DMS114 treated with DMSO at 0.1 percent for 48 hours (cell line): ENCODE measurements around the gene ABHD17A.

Experiments used
- DNase-seq: peaks from one replicate; lab custom pipeline; 2025; ENCODE audit not compliant: unreplicated experiment; lab: John Stamatoyannopoulos, UW

Gene ABHD17A

GRCh38 chr19:1885398-1886119 is at the start of gene ABHD17A:
ABHD17A (minus strand) TSS chr19:1885496; CDS start chr19:1881566, 3,930 bp downstream.
- DNase-seq, result peak; percentile 66

DNA sequence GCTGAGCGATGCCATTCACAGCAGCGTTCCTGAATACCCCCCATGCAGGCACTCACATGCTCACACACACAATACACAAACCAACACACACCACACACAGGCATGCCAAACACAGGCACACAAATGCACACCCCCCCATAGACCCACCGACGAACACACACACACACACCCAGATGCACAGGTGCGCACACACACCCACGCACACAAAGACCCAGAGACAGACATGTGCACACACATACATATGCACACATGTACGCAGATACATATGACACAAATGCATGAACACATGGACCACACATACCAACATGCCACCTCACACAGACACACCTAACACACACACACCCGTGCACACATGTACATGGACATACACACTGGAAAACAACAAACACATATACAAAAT is 48.6 kb upstream of the ABHD17A start:
- DNase-seq, result no peak

GRCh38 chr19:1933244-1933643 is 47.9 kb upstream of the ABHD17A start:
- no peak for DNase-seq

GRCh38 chr19:1932395-1932794 is 47.1 kb upstream of the ABHD17A start:
- DNase-seq, result no peak

DNA sequence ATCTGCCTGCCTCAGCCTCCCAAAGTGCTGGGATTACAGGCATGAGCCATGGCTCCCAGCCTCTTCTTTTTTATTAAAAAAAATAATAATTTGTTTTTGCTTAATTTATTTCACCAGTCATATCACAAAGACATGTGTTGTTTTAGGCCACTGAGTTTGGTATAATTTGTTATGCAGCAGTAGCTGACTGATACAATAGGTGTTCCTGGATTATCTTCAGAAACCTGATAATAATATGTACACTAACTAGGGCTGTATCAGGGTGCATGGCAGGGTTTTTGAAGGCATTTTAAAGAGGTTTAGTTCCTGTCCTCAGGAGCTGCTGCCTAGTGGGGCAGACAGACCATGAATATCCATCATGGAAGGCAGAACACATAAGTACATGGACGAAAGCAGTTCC is 46.1 kb upstream of the ABHD17A start:
- no peak for DNase-seq

GRCh38 chr19:1929021-1929742 is 43.9 kb upstream of the ABHD17A start:
- DNase-seq, result peak; percentile 12

GRCh38 chr19:1925544-1925943 is 40.2 kb upstream of the ABHD17A start:
- DNase-seq, result no peak

GRCh38 chr19:1924320-1924961 is 39.1 kb upstream of the ABHD17A start:
- DNase-seq, result no peak

GRCh38 chr19:1923319-1923718 is 38.0 kb upstream of the ABHD17A start:
- no peak for DNase-seq

GRCh38 chr19:1922803-1923202 is 37.5 kb upstream of the ABHD17A start:
- no peak for DNase-seq

DNA sequence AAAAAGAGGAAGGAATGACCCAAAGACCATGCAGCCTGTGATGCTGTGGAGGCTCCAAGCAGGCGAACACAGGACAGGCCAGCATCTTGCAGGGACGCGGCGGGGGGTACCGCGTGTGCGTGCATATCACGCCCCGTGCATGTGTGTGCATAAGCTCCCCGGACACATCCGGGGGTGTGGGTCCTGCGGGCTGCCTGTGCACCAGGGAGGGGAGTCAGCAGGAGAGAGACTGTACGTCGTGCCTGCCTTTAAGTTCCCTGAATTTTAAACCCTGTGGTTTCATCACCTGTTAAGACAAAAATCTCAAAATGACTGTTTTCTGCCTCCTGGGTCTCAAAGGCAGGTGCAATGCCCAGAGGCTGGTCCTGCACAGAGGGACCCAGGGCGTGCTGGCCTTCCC is 36.5 kb upstream of the ABHD17A start:
- DNase-seq, result no peak

DNA sequence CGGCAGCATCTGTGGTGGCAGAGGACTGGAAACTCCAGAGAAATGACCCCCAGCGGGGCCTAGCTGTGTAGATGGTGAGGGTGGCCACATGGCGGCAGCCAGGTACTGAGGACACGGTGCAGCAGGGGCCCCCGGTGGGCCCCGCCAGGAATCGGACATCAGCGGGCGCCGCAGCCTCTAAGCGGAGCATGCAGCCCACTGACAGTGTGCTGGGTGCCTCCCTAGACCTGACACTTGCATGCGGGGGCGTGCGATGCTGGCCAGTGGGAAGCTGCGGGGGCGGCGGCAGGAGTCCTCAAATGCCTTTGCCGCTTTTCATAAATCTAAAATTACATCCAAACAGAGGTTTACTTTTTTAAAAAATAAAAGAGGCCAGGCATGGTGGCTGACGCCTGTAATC is 36.0 kb upstream of the ABHD17A start:
- DNase-seq, result no peak

- DNase-seq, result no peak
Measured at GRCh38 chr19:1920644-1921043, 35.3 kb upstream of the ABHD17A start.

- DNase-seq, result no peak
Measured at GRCh38 chr19:1918975-1919374, 33.7 kb upstream of the ABHD17A start.

GRCh38 chr19:1917926-1918325 is 32.6 kb upstream of the ABHD17A start:
- no peak for DNase-seq

- no peak for DNase-seq
Measured at GRCh38 chr19:1917146-1917545, 31.9 kb upstream of the ABHD17A start.

DNA sequence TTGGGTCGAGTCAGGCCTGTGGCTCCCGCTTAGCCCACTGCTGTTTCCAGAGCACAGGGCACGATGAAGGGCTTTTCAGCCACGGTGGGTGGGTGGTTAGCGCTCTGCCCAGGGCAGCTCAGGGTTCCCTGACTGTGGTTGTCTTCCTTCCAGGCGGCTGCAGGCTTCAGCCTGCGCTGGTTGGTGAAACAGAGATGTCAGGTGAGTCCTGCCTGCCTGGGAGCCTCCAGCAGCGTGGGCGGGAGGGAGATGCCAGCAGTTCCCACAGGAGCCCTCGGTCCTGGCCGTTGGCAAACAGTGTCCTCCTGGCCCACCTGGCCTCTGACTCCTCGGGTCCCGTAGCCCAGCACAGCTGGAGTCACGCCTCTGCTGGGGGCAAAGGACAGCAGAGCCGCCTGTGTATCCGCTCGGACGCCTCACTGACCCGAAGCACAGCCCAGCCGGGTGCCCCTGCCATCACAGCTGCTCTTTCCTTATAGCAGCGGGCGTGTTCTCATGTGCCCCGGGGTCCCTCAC is 29.6 kb upstream of the ABHD17A start:
- DNase-seq, result no peak

DNA sequence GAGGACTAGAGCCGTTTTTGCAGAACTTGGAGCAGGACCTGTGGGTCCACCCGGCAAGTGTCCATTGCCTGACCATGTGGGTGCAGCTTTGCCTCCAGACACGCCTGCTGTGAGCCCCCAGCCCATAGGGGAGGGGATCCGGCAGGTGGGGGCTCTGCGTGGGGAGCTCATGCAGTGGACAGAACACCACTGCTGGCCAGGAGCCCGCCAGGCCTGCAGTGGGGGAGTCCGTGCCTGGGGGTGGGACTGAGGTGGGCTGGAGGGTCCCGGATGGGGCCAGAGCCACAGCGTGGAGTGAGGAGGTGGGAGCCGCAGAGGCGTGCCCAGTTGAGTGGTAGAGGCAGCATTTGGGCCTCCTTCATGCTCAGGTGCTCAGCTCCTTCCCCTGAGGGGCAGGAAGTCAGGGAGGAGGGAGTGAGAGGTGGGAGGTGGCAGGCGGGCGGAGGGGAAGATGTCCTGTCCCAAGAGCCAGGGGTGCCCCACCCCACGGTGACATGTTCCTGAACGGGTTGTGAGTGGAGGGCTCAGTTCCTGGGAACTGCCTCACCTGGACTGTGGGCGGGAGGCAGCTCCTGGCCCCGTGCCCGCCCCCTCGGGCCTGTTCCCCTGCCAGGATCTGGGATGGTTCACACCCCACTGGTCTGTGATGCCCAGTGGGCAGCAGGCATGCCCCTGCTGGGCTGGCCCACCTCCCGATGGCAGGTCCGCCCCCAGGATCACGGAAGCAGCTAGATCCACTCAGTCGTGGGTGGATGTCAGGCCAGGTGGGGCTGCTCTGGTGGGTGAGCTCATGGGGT is 28.7 kb upstream of the ABHD17A start:
- DNase-seq, result no peak

DNA sequence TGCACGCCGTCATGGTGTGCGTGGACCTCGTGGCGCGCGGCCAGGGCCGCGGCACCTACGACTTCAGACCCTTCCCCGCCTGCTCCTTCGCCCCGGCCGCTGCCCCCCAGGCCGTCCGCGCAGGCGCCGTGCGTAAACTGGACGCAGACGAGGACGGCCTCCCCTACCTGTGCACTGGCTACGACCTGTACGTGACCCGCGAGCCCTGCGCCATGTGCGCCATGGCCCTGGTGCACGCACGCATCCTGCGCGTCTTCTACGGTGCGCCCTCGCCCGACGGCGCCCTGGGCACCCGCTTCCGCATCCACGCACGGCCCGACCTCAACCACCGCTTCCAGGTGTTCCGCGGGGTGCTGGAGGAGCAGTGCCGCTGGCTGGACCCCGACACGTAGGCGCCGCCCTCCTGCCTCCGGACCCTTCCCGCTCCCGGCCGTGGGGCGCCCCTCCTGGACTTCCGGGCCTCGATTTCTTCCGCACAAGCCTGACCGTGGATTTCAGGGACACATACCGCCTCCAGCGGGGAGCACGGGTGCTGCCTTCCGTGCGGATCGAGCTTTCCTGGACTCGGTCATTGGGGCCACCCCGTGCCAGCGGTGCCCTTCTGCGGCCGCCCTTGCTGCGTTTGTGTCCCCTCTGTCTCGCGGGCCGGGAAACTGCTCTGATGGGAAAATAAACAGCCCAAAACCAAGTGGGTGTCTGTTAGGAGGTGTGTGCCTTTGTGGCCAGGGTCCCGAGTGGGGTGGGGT is 27.6 kb upstream of the ABHD17A start:
- no peak for DNase-seq

DNA sequence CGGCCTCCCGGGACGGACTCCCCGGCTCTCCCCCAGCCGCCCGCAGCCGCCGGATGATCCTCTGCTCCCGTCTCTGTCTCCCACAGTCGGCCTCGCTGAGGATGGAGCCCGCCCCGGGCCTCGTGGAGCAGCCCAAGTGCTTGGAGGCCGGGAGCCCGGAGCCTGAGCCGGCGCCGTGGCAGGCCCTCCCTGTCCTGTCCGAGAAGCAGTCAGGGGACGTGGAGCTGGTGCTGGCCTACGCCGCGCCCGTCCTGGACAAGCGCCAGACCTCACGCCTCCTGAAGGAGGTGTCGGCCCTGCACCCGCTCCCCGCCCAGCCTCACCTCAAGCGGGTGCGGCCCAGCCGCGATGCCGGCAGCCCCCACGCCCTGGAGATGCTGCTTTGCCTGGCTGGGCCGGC is 26.7 kb upstream of the ABHD17A start:
- DNase-seq, result no peak
